GM21786 (cell line): ENCODE results near the gene NDRG3.

Experiments used
- ATAC-seq: cut with Tn5 transposase; IDR thresholded peaks from one replicate; pipeline ENCODE4 v1.9.1; 2021; ENCODE audit not compliant: unreplicated experiment

NDRG3 gene

GRCh38 chr20:36761125-36761524 lies 15.2 kb upstream of the NDRG3 start:
- ATAC-seq = no peak

GRCh38 chr20:36760647-36761046 lies 14.8 kb upstream of the NDRG3 start:
- ATAC-seq = no peak

- no peak for ATAC-seq
These were observed 12.4 kb upstream of the NDRG3 start for GRCh38 chr20:36758276-36758675.

- ATAC-seq = no peak
These were observed 10.6 kb upstream of the NDRG3 start for GRCh38 chr20:36756496-36756895.

GRCh38 chr20:36754656-36755222 lies 8.8 kb upstream of the NDRG3 start:
- ATAC-seq = no peak

- ATAC-seq = no peak
These were observed 6.7 kb upstream of the NDRG3 start for GRCh38 chr20:36752582-36752981.

GRCh38 chr20:36745234-36745926 lies 510 bp downstream of the NDRG3 start:
- ATAC-seq = peak; percentile 22

GRCh38 chr20:36744764-36745191 lies 1.1 kb downstream of the NDRG3 start:
- no peak for ATAC-seq

GRCh38 chr20:36744243-36744642 lies 1.6 kb downstream of the NDRG3 start:
- no peak for ATAC-seq

GRCh38 chr20:36742558-36742957 lies 3.3 kb downstream of the NDRG3 start:
- ATAC-seq = no peak

GRCh38 chr20:36741072-36741471 lies 4.8 kb downstream of the NDRG3 start:
- ATAC-seq = no peak

GRCh38 chr20:36737183-36737499 lies 8.7 kb downstream of the NDRG3 start:
- ATAC-seq = no peak

- no peak for ATAC-seq
These were observed 9.3 kb downstream of the NDRG3 start for GRCh38 chr20:36736451-36737182.

GRCh38 chr20:36732456-36732855 lies 13.4 kb downstream of the NDRG3 start:
- ATAC-seq = no peak

GRCh38 chr20:36728986-36729385 lies 16.9 kb downstream of the NDRG3 start:
- ATAC-seq = no peak

- no peak for ATAC-seq
These were observed 19.7 kb downstream of the NDRG3 start for GRCh38 chr20:36726168-36726567.

GRCh38 chr20:36720510-36720909 lies 25.4 kb downstream of the NDRG3 start:
- no peak for ATAC-seq

- ATAC-seq = no peak
These were observed 28.2 kb downstream of the NDRG3 start for GRCh38 chr20:36717657-36718056.

- ATAC-seq = no peak
These were observed 28.9 kb downstream of the NDRG3 start for GRCh38 chr20:36717021-36717420.

- ATAC-seq = no peak
These were observed 33.1 kb downstream of the NDRG3 start for GRCh38 chr20:36712775-36713174.

GRCh38 chr20:36709126-36709525 lies 36.8 kb downstream of the NDRG3 start:
- ATAC-seq = no peak

GRCh38 chr20:36703530-36703929 lies 42.4 kb downstream of the NDRG3 start:
- ATAC-seq = no peak
